ENCODE results near the gene CES4A.

DNA sequence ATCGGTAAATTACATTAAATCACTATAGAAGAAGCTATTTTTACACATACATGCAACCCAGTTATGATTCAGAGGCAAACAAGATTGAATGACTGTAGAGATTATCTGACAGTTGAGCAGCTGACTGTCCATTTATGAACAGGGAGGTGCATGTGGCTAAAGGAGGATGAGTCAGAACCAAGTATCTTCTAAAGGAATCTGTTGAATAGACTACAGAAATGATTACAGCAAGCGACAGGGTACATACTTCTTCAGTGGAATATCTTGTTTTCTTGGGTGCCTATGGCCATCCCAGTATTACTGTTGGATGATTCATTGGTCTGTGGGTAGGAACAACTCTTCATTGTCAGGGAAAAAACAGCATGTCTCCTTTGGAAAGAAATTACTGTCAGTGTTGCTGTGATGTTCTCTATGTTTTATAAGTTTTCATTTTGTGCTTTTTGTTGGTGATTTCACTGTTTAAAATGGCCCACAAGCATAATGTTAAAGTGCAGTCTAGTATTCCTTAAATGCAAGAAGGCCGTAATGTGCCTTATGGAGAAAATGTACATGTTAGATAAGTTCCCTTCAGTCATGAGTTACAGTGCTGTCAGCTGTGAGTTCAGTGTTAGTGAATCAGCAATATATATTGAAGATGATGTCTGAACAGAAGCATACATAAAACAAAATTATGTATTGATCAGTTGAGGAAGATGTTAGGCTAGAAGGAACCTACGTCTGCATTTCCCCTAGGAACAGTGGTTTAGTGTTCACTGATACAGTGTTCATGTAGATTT, 67.5 kb downstream of the CES4A start:
- TF ChIP-seq, protein P1, sequence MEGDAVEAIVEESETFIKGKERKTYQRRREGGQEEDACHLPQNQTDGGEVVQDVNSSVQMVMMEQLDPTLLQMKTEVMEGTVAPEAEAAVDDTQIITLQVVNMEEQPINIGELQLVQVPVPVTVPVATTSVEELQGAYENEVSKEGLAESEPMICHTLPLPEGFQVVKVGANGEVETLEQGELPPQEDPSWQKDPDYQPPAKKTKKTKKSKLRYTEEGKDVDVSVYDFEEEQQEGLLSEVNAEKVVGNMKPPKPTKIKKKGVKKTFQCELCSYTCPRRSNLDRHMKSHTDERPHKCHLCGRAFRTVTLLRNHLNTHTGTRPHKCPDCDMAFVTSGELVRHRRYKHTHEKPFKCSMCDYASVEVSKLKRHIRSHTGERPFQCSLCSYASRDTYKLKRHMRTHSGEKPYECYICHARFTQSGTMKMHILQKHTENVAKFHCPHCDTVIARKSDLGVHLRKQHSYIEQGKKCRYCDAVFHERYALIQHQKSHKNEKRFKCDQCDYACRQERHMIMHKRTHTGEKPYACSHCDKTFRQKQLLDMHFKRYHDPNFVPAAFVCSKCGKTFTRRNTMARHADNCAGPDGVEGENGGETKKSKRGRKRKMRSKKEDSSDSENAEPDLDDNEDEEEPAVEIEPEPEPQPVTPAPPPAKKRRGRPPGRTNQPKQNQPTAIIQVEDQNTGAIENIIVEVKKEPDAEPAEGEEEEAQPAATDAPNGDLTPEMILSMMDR (IDR thresholded peaks at IDR 0.05): no peak
- TF ChIP-seq POLR2A (IDR thresholded peaks at IDR 0.05) (no peak), EP300 (IDR thresholded peaks at IDR 0.05) (no peak)
